SJSA1 (cell line): Measurements from ENCODE around the gene ARID5B. TPM values are rescaled to one million over a fixed set of nuclear protein-coding genes. Genes with fewer than 3 reads are reported as not detected.

Source experiments
- DNase-seq, 2 experiments: peaks; one replicate each; pipeline ENCODE4 v3.0.0-alpha.2; 2015 to 2020; ENCODE audit warnings: low spot score in 2 of 2, low read depth in 1 of 2
- H3K27ac ChIP-seq: fragments of 250-450 bp; sonication (Bioruptor Pico); 2 replicates; pipeline ENCODE4 v1.5.1; 2020; ENCODE audit warnings: mild to moderate bottlenecking, moderate library complexity
- H3K27me3 ChIP-seq: fragments of 250-450 bp; sonication (Bioruptor Pico); replicated peaks from 2 replicates; pipeline ENCODE4 v1.5.1; 2020; ENCODE audit warnings: mild to moderate bottlenecking, moderate library complexity
- H3K36me3 ChIP-seq: fragments of 250-450 bp; sonication (Bioruptor Pico); 2 replicates; pipeline ENCODE4 v1.5.1; 2020; ENCODE audit warnings: mild to moderate bottlenecking
- H3K4me1 ChIP-seq: fragments of 250-450 bp; sonication (Bioruptor Pico); replicated peaks from 2 replicates; pipeline ENCODE4 v1.6.1; 2021; ENCODE audit warnings: mild to moderate bottlenecking
- H3K4me3 ChIP-seq: fragments of 250-450 bp; sonication (Bioruptor Pico); 2 replicates; pipeline ENCODE4 v1.5.1; 2020; ENCODE audit warnings: mild to moderate bottlenecking
- H3K9me3 ChIP-seq: fragments of 250-450 bp; sonication (Bioruptor Pico); replicated peaks from 2 replicates; pipeline ENCODE4 v1.5.1; 2020; ENCODE audit warnings: mild to moderate bottlenecking
- total RNA-seq: library from RNA; depleted of rRNA; stranded (reverse); fragments of >200 nt; shearing (Covaris generic); gene quantifications from 2 replicates; pipeline ENCODE4 v1.2.3, GENCODE V29; 2014

ARID5B gene
- total RNA-seq, 1 experiment from 2014 or later = 34.0 TPM

DNA sequence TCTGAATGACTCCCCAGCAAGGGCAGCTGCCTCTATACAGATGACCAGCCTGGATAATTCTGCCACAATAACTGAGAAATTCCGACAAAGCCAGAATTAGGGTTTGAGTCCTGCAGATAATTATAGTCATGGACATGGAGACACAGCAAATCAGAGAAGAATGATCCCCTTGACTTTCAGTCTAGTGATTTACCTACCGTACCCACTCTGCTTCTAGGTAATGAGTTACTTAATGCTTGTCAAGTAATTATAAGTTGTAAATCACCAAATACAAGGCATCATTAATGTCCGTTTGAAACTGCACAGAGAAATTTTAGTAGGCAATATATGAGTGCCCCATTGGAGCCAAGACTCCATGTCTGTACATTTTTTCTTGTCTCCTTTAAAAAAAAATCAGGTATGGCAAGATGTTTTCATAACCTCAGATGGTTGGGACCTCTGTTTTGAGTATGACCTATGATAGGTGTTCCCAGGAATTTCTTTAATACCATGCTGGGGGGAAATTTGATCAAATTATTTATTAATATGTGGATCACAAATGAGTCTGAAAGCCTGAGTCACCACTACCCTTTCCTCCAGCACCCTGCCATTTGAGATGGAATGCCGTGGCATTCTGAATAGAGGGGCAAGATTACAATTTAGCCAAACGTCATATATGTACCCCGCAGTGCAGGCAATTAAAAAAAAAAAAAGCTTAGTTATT lies 5.5 kb upstream of the ARID5B start:
- no peak overlapping the region for H3K4me3 ChIP-seq
- no peaks in the 10 kb centered on the region for H3K27me3 ChIP-seq
- H3K9me3 ChIP-seq = 0 out of 2 replicates have a peak, but pooled peaks cover 3% of the 10 kb centered on the region
- DNase-seq = no peak
- H3K36me3 ChIP-seq = no peaks in the 10 kb centered on the region
- peaks cover 26% of the 10 kb centered on the region for H3K4me1 ChIP-seq
- H3K27ac ChIP-seq = no peak overlapping the region

DNA sequence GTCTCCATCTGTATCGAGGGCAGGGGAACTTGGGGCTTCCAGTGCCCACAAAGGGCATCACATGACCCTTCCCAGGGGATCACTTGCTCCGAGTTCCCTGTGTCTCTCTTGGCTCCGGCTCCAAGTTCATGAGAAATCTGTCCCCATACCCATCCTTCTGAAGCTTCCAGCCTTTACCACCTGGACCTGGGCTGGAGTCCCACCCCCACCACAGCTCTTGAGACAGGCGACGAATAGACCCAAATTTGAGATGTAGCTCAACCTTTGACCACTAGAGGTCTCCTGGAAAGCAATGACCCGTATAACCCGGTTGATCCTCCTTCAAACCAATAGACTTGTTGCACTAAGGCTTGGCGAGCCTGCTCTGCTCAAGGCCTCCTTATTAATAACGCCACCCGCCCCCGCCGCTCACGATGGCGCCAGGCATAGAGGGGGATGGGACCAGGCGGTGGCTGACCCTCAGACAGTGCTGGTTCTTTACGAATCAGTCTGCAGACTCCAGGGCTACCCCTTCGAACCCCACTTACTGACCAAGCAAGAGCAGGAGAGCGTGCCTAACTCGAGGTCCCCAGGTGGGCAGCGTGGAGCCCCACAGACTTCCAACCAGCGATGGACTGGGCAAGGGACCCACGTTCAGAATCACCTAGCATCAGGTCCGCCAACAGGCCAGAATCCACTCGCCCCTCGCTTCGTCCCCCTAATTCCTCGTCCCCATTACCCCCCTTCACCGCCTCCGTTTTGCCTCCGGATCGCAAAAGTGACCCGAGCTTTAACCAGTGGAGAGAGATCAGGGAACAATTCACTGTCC lies 4.4 kb upstream of the ARID5B start:
- no peak overlapping the region for H3K27ac ChIP-seq
- peak in 1 of 2 experiments; percentile 10 for DNase-seq

DNA sequence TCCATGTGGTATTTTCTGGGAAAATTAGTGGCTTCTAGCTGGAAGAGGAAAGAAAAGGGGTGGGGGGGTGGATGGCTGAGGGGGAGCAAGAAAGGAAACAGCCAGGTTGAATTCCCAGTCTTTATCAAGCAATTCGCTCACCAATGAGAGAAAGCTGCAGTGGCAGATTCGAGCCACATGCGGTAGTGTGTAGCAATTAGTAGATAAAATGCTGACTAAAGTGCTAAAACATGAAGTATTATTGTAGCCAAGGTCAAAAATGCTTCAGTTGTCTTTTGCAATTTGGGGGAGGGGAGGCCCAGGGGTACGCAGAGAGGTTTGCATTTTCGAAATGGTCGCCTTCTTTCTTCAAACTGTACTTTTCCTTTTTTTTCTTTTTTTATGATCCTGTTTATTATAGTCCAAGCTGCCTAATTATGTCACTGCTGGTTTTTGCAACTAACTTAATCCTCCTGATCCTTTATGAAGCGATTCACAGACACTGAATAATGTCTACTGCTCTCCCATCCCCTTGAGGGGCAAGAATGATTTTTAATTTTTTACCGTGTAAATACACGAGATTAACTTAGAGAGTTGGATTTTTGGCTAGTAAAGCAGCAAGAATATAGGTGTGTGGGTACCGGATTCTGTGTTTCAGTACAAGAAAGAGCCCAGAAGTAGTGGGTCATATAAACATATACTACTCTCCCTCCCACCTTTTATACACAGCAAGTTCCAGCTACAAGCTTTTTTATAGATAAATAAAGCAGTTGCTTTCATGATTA lies 3.6 kb upstream of the ARID5B start:
- Histone ChIP-seq H3K36me3 (no peaks in the 10 kb centered on the region), H3K27ac (peak overlapping the region; percentile 97; the same call in 1 of the 2 replicates), H3K9me3 (0 out of 2 replicates have a peak, but pooled peaks cover 3% of the 10 kb centered on the region), H3K4me3 (no peak overlapping the region), H3K4me1 (peaks cover 26% of the 10 kb centered on the region), H3K27me3 (no peaks in the 10 kb centered on the region)
- peak in 1 of 2 experiments; percentile 10 for DNase-seq

More for the DNA sequence above, 4.4 kb upstream of the ARID5B start:
- Histone ChIP-seq H3K27me3 (no peaks in the 10 kb centered on the region), H3K36me3 (no peaks in the 10 kb centered on the region), H3K4me1 (peaks cover 26% of the 10 kb centered on the region), H3K9me3 (0 out of 2 replicates have a peak, but pooled peaks cover 3% of the 10 kb centered on the region), H3K4me3 (no peak overlapping the region)

DNA sequence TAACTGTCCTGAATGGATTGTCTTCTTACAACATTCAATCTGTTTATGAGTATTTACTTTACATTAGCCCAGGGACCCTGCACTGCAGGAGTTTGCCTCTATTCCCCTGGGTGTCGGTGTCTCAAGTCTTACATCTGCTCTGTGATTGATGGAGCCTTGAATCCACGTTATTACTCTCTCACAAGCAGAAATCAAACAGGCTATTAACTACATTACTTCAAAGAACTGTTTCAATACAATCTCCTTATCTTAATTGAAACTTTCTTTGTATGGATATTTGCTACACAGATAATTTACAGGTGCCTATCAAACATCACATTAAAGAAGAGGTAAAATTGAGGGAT lies 3.1 kb upstream of the ARID5B start:
- Histone ChIP-seq H3K4me1 (peaks cover 26% of the 10 kb centered on the region), H3K4me3 (no peak overlapping the region), H3K9me3 (0 out of 2 replicates have a peak, but pooled peaks cover 3% of the 10 kb centered on the region), H3K27ac (peak overlapping the region; percentile 97; the same call in 1 of the 2 replicates), H3K36me3 (peaks cover 2% of the 10 kb centered on the region), H3K27me3 (no peaks in the 10 kb centered on the region)
- DNase-seq = peak in 1 of 2 experiments; percentile 6

DNA sequence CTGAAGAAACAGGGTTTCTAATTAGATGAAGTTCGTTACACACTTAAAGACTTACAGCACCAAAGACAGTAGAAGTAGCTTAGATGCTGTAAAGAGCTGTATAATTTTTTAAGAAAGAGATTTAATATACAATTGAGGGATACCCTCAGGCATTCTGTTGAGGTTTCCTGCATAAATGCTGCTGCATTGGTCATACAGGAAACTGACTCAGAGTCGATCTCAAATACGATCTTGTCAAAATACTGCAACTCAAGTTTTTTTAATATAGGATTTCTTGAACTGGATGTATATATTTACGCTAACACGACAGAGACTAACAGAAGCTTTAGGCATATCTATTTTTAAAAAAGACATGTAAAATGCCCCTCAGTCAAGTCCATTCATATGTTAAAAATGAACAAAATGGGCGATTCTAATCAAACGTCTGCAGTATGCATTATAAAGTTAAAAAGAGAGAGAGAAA lies 2.4 kb upstream of the ARID5B start:
- peak in 1 of 2 experiments; percentile 68 for DNase-seq
- H3K27me3 ChIP-seq = no peaks in the 10 kb centered on the region
- peak overlapping the region; percentile 74 for H3K4me3 ChIP-seq
- peaks cover 4% of the 10 kb centered on the region for H3K36me3 ChIP-seq
- 0 out of 2 replicates have a peak, but pooled peaks cover 3% of the 10 kb centered on the region for H3K9me3 ChIP-seq
- peaks cover 27% of the 10 kb centered on the region for H3K4me1 ChIP-seq
- peak overlapping the region; percentile 97 for H3K27ac ChIP-seq

DNA sequence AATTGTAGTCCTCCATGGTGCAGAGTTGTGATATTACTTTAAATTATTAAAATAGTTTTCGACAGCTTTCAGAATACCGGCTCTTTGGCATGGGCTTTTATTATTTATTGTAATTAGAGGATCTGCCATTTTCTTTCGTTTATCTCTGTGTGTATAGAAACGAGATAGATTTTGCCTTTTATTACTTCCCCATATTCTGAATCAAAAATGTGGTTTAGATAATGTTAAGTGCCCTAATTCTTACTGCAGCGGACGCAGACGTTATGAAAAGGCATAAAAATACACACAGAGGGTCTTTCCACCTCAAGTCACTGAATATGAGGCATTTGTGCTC lies 1.9 kb upstream of the ARID5B start:
- Histone ChIP-seq H3K4me3 (peak overlapping the region; percentile 74), H3K36me3 (peaks cover 4% of the 10 kb centered on the region), H3K9me3 (0 out of 2 replicates have a peak, but pooled peaks cover 3% of the 10 kb centered on the region), H3K27me3 (no peaks in the 10 kb centered on the region), H3K27ac (peak overlapping the region; percentile 97), H3K4me1 (peaks cover 32% of the 10 kb centered on the region)
- DNase-seq = peak in 1 of 2 experiments; percentile 64

DNA sequence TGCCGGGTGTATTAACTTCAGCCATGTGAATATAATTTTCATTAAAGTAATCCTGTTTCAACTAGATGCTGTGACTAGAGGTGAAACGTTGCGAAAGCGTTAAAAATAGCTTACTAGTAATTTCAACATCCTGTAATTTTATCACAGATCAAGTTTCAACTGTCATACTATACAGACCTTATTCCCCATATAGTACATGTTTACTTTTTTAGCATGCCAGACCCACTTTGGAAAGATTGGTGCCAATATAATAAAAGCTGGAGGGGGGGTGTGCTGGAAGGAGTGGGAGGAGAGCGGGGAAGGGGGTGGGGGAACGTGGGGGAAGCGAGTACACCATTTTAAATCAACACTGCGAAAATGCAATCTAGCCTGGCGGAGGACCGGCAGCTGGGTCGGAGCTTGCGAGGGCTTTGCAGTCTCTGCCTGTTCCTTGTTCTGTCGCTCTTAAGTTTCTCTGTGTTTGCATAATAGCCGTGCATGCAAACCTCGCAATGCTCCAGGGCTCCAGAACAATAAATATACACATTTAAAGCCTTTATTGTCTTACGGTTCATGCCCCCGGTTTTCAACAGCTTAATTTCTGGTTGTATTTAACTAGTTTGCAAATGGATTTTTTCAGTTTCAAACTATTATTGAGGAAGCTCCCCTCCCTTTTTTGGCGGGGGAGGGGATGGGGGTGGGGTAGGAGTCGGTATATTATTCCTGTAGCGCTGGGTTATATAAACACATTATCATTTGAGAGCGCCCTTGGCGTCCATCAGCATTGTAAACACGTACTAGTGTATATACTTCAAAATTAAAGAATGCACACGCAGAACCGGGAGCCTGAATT lies 1.3 kb upstream of the ARID5B start:
- peak; percentile 65 to 83 for DNase-seq
- Histone ChIP-seq H3K4me3 (peak overlapping the region; percentile 74), H3K4me1 (peaks cover 37% of the 10 kb centered on the region), H3K27ac (peak overlapping the region; percentile 97), H3K9me3 (0 out of 2 replicates have a peak, but pooled peaks cover 3% of the 10 kb centered on the region), H3K27me3 (no peaks in the 10 kb centered on the region), H3K36me3 (peaks cover 4% of the 10 kb centered on the region)

DNA sequence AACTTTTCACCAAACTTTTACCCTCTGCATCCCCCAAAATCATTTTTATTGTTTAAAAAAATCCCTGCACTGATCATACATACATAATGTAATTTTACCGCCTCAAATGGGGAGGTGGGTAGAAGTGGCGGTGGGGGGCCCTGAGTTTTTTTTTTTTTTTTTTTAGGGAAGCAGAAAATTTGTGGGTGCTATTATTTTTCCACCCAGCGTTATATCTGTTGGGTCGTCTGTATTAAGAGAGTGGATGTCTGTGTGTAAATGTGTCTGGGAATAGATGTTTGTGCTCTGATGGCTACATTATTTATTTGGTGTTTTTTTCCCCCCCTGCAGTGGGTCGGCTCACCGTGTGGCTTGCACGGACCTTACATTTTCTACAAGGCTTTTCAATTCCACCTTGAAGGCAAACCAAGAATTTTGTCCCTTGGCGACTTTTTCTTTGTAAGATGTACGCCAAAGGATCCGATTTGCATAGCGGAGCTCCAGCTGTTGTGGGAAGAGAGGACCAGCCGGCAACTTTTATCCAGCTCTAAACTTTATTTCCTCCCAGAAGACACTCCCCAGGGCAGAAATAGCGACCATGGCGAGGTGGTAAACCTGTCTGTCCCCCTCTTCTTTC lies 438 bp downstream of the ARID5B start:
- peaks cover 12% of the 10 kb centered on the region for H3K36me3 ChIP-seq
- DNase-seq = peak in 1 of 2 experiments; percentile 75
- H3K4me1 ChIP-seq = peaks cover 37% of the 10 kb centered on the region
- H3K27ac ChIP-seq = peak overlapping the region; percentile 8
- H3K9me3 ChIP-seq = 0 out of 2 replicates have a peak, but pooled peaks cover 3% of the 10 kb centered on the region
- no peaks in the 10 kb centered on the region for H3K27me3 ChIP-seq
- peak overlapping the region; percentile 74 for H3K4me3 ChIP-seq

DNA sequence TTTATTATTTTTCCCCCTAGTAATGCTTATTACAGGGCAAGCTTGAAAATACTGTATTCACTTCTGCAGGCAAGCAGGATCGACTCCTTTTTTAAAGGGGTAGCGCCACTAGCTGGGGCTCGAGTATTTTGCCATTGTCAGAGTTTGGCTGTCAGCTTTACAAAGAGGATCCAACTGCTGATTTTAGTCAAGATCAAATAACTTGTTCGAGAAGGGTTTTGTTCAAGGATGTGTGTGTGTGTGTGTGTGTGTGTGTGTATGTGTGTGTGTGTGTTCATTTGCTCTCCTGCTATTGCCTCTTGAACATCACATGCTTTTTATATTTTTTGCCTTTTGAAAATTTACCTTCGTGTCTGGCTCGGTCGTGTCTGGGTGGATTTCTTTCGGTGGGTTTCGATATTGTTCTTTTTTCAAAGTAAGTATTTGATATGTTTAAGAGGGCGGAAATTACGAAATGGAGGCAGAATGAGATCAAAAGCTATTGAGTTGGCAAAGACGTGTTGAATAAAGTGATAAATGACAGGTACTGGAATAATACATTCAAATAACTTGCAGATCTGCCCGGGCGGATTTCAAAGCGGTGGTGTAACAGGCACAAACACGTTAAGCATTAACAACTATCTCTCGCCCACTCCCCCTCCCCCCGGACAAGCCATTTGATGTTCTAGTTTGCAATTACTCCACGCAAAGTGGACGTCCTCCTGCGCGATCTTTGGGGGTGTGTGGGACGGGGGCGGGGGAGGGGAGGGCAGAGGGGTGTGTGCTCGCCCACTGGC lies 1.1 kb downstream of the ARID5B start:
- Histone ChIP-seq H3K4me1 (peaks cover 33% of the 10 kb centered on the region), H3K4me3 (peak overlapping the region; percentile 74), H3K27me3 (no peaks in the 10 kb centered on the region), H3K27ac (peak overlapping the region; percentile 8), H3K9me3 (no peaks in the 10 kb centered on the region), H3K36me3 (peaks cover 16% of the 10 kb centered on the region)
- peak; percentile 51 to 79 for DNase-seq

DNA sequence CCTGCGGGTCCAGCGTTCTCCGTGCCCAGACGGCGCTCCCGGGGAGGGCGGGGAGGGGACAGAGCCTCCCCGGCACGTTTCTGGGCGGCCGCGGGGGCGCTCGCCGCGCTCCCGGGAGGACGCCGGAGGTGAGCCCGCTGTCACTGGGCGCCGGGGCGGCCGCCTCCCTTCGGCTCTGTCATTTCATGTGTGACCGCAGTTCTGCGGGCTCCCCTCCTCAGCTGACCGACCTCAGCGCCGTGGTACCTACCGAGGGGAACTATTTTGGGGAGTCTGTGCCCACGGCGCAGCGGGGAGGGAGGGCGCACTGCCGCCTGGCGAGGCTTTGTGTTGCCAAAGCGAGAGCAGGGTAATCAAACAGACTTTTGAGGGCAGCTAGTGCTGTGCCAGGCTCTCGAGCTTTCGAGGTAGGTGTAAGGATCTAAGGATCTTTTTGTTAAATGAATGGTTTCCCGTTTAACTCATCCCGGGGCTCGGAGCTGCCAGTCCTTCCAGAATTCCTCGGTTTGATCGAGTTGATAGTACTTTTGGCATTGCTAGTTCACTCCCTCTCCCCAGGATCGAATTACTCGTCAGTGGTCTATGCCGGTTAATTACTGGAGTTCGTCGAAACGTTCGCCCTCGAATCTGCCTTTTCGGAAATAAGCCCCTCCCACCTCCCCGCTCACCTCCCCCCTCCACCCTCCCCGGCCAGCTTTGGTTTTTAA lies 1.9 kb downstream of the ARID5B start:
- Histone ChIP-seq H3K27ac (peak overlapping the region; percentile 69), H3K36me3 (peaks cover 16% of the 10 kb centered on the region)
- peak; percentile 55 to 74 for DNase-seq

DNA sequence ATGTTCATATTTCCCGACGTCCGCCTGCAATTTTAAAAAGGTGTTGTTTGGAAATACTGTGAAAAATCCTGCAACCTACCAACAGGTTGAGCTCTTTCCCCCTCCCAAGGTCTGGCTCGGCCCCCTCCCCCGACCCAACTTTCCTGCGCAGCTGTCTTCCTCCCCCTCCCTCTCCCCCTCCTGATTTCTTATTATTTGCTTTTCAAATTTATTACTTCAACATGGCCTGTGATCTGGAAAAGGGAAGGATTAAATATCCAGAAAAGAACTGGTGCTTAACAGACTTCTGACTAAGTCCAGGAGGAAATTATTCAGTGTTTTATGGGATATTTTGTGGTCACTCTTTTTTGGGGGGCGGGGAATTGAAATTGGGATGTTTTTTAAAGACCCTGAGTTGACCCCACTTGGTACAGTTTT lies 2.4 kb downstream of the ARID5B start:
- H3K27ac ChIP-seq = no peak overlapping the region
- H3K4me3 ChIP-seq = peak overlapping the region; percentile 74
- H3K9me3 ChIP-seq = no peaks in the 10 kb centered on the region
- peaks cover 16% of the 10 kb centered on the region for H3K36me3 ChIP-seq
- H3K4me1 ChIP-seq = peaks cover 20% of the 10 kb centered on the region
- H3K27me3 ChIP-seq = no peaks in the 10 kb centered on the region
- DNase-seq = no peak

More for the DNA sequence above, 1.9 kb downstream of the ARID5B start:
- peaks cover 25% of the 10 kb centered on the region for H3K4me1 ChIP-seq
- peak overlapping the region; percentile 74 for H3K4me3 ChIP-seq
- no peaks in the 10 kb centered on the region for H3K27me3 ChIP-seq
- H3K9me3 ChIP-seq = no peaks in the 10 kb centered on the region
